ENCODE data around the gene HSPA1B.

- TF ChIP-seq CTCF (conservative IDR thresholded peaks at IDR 0.05; ENCODE audit: low read length), result no peak
- no peak for TF ChIP-seq EZH2phosphoT487 (IDR thresholded peaks at IDR 0.05; ENCODE audit: borderline replicate concordance, low read depth, low read length)
Observed at GRCh38 chr6:31874836-31875572, 47.5 kb downstream of the HSPA1B start.

Data from OCI-LY7 (cell line).